Measurements from ENCODE around the gene SLC25A29.
"Not testable (repeated sequence)": the region's sequence is repeated elsewhere in the genome, so short reads cannot be mapped to it uniquely, and the experiment has no call there.

SLC25A29 gene

DNA sequence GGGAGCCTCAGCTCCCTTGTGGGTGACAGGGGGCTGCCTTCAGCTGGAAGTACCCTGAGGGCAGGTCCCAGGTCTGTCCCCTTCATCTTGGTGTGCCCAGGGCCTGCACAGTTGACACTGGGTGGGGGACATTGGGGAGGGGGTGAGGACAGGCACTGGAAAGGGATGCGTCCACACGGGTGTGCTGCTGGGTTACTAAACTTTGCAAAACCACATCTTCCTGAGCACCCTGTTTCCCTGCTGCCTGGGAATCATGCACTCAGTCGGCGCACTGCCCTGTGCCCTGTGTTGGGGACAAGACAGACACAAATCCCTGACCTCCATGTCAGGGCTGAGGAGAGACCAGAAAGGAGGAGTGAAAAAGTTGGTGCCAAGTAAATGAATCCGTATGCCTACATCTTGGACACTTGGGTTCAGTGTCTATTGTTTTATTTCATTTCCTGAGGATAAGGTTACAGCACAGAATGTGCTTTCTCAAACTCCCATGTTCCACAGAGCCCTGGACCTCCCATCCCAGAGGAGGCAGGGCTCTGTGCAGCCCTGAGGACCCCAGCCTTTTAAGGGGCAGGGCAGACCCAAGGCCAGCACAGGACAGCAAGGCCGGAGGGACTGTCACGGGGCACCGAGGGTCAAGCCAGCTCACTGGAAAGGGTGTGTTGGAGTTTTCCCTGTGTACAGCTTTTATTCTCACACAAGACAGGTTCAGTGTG, 2.9 kb upstream of the SLC25A29 start:
- in situ Hi-C loops (cut with HindIII; ENCODE audit: low sequenced_read_pairs) = no loop called here
- TF ChIP-seq CTCF (IDR thresholded peaks at IDR 0.05; ENCODE audit: low read depth, low read length) = no peak
- DNase-seq (ENCODE audit: low read depth, low spot score) = no peak
- H3K4me3 ChIP-seq (ENCODE audit: low read depth, low read length) = no peak overlapping the region

- in situ Hi-C loops (cut with HindIII; ENCODE audit: low sequenced_read_pairs); DNase-seq (ENCODE audit: low read depth, low spot score); H3K4me3 ChIP-seq (ENCODE audit: low read depth, low read length): not testable (repeated sequence)
These were observed 2.2 kb upstream of the SLC25A29 start for GRCh38 chr14:100308427-100308792.

GRCh38 chr14:100307766-100308426, 1.7 kb upstream of the SLC25A29 start:
- in situ Hi-C loops (cut with HindIII; ENCODE audit: low sequenced_read_pairs) = no loop called here
- H3K4me3 ChIP-seq (ENCODE audit: low read depth, low read length) = peak overlapping the region; percentile 67
- no peak for TF ChIP-seq CTCF (IDR thresholded peaks at IDR 0.05; ENCODE audit: low read depth, low read length)
- DNase-seq (ENCODE audit: low read depth, low spot score) = no peak

DNA sequence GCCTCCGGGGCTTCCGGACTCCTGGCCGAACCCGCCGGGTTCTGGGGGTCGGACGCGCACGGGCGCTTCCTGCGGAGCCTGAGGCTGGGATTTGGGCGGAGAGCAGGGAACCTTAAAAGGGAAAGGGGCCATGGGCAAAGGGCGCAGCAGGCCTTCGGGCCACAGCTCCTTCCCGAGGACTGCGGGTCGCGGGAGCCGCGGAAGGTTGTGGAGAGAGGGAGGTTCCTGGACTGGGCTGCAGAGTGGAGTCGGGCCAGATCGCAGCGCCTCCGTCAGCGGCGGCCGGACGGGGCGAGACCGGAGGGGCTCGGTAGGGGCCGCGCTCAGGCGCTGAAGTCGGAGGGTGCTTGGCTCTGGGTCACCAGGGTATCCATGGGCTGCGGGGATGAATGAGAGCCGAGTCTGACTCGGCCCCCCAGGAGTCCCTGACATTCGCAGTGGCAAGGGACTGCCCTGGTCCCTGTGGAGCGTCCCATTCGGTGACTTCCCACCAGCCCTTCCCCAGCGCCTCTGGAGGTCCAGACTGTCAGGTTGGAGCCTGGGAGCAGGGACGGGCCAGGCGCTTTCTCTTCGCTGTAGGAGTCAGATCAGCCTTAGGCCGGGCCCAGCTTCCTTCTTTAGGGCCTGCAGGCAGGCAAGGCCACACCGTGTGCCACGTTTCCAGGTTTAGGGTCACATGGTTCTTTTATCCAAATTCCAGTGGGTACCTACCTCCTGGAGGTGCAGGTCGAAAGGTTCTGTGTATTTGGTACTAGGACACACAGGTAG, 938 bp upstream of the SLC25A29 start:
- in situ Hi-C loops (cut with HindIII; ENCODE audit: low sequenced_read_pairs) = no loop called here
- no peak for DNase-seq (ENCODE audit: low read depth, low spot score)
- TF ChIP-seq CTCF (IDR thresholded peaks at IDR 0.05; ENCODE audit: low read depth, low read length) = no peak
- H3K4me3 ChIP-seq (ENCODE audit: low read depth, low read length) = peak overlapping the region; percentile 67

DNA sequence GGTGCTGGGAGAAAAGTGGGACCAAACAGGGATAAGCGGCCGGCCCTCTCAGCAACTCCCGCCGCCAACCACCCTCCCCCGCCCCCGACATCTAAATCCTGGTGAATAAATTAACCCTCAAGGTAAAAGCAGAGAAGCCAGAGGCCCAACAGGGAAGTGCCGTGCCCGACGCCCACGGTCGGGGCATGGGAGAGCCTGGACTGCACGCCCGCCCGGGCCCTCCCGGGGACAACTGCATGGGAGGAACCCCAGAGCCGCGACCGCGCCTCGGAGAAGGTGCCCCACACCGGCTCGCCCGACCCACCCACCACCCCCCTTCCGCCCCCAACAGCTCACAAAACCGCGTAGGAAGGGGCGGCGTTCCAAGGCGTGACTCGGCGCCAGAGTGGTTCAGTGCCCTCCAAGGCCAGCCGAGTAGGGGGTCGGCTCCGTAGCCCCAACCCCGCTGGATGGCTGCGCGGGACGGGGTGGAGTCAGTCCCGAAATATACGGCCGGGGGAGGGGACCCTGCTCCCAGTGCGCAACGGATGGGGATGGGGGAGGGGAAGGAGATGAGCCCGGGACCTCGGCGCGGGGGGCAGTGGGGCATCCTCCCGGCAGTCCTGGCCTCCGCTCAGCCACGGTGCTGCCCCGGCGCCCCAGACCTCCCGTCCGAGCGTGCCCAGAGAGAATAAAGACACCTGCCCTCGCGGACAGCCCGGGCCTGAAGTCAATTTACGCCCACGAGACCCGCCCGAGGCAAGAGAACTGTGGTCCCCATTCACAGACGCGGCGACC, 732 bp downstream of the SLC25A29 start:
- DNase-seq (ENCODE audit: low read depth, low spot score) = peak; percentile 31
- TF ChIP-seq CTCF (IDR thresholded peaks at IDR 0.05; ENCODE audit: low read depth, low read length) = no peak
- peak overlapping the region; percentile 63 for H3K4me3 ChIP-seq (ENCODE audit: low read depth, low read length)
- in situ Hi-C loops (cut with HindIII; ENCODE audit: low sequenced_read_pairs) = no loop called here

- TF ChIP-seq CTCF (IDR thresholded peaks at IDR 0.05; ENCODE audit: low read depth, low read length) = no peak
- peak overlapping the region; percentile 63 for H3K4me3 ChIP-seq (ENCODE audit: low read depth, low read length)
- DNase-seq (ENCODE audit: low read depth, low spot score) = peak; percentile 34
- in situ Hi-C loops (cut with HindIII; ENCODE audit: low sequenced_read_pairs) = no loop called here
These were observed 1.4 kb downstream of the SLC25A29 start for GRCh38 chr14:100304825-100305323.

Measured in astrocyte of the spinal cord (primary cell).